Putamen (tissue), 1 donor: ENCODE results near the gene MRPL2.
A peak's percentile ranks its signal among the peaks of the same experiment; 100 is the strongest.

Source experiments
- DNase-seq: peaks from one replicate; pipeline ENCODE4 v3.0.0-alpha.2; 2016; ENCODE audit warnings: low spot score

MRPL2 gene

DNA sequence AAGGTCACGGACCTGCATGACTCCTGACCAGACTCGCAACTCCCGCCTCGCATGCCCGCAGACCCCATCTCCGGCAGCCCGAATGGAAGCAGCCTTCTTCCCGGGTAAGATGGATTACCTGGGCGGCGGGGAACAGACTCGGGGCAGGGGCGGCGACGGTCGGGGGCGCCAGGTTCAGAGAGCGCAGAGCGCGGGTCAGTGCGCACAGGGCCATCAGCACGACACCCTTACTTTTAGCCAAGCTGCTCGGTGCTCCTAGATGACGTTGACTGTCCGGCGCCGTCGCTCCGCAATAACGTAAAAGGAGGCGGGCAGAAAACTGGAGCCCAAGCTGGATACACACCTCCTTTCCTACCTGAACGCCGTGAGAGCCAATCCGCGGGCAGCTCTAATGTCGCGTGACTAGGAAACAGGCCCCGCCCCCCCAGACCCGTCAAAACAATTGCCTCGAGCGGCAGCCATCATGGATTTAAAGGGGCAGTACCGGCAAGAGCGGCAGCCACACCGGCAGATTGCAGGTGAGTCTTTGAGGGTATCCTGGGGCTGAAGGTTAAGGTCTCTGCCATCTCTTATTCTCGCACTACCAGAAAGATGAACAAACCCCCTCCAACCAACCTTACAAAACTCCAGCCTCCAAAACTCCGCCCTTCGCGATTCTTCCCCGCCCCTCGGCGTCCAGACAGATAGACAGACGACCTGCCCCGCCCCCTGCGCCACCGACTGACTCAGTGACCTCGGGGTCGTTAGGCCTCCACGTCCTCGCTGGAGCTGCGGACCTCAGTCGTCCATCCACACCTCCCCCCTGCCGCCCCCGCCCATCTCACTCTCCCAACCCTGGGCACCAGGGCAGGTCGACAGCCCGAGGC lies at the start of gene MRPL2, which contains the start of gene KLC4:
Gene MRPL2 (minus strand): TSS at position 267 of the 866 bp plus-strand sequence. CDS start 53 bp downstream, at position 214.
Gene KLC4 (plus strand): TSS at position 464 of the 866 bp plus-strand sequence. CDS start 1,705 bp downstream, outside the sequence.
- DNase-seq: peak; percentile 99

DNA sequence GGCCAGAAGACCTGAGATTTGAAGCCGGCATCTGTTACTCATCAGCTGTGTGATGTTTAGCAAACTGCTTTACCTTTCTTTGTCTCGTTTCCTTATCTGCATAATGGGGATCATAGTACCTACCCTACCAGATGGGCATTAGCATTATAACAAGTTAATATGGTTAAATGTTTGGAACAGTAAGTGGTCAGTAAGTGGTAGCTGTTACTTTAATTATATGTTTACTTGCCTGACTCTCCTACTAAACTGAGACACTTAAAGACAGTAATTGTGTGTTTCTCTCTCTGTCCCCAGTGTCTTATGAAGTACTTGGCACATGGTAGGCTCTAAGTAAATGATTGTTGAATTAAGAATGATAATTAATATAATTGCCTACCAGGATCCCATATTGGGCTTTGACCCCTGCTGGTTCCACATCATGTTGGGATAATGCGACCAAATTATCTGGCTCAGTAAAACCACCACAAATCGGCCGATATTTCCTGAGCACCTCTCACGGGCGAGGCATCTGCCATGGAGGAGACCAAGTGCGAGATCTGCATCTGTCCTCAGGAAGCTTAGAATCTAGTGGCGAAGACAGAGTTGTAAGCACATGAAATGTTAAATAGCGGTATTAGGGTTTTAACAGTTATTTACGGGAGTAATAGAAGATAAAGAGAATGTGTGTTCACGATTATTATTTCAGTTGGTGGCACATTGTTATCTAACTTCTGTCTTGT lies 48.3 kb upstream of the MRPL2 start:
- DNase-seq: no peak

DNA sequence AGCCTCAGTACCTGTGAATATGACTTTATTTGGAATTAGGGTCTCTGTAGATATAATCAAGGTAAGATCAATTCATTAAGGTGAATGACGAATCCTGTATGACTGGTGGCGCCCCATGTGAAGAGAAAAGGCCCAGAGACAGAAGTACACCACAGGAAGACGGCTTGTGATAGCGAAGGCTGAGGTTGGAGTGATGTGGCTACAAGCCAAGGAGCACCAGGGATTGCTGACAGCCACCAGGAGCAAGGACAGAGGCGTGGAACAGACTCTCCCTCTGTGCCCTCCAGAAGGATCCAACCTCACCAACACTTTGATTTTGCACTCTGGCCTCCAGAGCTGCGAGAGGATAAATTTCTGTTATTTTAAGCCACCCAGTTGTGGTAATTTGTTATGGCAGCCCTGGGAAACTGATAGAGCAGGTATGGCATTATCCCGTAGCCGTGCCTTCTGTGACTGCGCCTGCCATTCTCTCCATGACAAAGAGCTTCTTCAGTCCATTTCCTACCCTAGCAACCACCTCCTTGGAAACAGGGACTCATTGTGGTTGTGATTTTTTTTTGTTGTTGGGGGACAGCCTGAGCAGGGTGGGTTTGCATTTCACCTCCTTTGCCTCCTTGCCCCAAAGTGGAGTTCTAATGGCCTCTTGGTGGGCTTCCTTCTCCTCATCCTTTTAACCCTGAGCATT lies 46.4 kb upstream of the MRPL2 start:
- DNase-seq: no peak

DNA sequence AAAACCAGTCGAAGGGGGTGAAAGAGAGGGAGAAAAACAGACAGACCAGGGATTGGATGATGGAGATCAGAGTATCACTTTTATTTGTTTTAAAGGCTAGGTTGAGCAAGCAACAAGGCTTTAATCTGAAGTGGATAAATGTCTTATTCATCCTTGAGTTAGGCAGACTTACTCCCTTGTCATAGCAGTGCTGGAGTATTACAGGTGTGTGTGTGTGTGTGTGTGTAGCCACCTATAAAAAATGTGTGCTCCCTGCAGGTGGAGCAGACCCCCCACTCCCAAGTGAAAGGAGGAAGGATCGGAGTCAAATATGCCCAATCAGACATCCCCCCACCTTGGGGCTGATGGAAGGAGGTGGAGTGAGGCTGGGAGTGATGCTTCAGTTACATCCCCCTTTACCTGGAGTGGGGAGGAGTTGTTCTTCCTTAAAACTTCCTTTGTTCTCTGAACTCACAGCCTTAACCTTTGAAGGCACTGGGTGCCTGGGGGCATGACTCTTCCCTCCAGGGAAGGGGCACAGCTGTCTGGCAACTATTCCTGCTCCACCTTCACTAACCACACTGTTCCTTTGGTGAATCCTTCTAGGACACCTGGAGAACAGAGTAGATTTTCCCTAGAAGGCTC lies 44.1 kb upstream of the MRPL2 start:
- DNase-seq: no peak

DNA sequence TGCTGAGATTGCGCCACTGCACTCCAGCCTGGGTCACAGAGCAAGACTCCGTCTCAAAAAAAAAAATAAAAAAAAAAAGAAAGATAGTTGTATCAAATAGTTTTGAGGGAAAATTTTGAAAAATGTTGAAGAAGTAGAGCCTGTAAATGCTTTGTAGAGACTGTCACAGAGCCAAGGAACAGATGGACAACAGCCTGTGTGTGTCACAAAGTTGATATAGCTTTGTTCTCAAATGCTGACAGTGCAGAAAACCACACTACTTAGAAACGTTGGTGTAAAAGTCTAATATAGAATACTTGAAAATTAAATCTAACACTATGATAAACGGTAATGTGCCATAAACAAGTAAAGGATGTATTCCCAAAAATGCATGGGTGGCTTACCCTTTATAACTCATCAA lies 42.3 kb upstream of the MRPL2 start:
- no peak for DNase-seq

DNA sequence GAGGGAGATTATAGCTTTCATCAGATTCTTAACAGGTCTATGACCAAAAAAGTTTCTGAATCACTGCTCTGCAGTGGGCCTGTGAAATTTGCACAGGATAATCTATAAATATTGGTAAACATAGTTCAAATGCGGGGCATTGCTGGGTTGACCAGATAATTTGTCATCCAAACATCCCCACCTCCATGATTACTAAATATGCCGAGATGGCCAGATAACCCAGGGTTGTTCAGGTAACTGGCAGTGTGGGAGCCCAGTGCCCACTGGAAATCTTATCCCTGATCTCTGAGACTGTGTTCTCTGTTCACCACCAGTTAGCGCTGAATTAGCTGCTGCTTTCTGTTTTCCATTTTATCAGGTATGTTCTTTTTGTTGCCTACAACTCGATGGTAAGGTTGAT lies 38.3 kb upstream of the MRPL2 start:
- DNase-seq: no peak

DNA sequence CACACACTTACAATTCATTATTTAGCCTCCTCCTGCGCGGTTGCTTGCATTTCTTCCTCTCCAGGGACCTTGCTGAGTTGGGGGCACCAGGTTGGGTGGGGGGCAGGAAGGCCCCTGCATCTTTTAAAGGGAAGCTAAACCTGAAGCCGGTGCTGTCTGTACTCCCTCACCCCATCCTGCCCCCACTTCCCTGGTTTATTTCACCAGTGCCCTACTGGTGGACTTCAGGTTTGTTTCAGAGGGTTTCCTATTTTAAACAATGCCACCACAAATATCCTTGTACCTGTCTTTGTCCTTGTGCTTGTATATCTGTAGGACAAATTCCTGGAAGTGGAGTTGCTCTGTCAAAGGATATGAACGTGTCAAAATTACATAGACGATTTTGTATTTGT lies 37.9 kb upstream of the MRPL2 start:
- no peak for DNase-seq

DNA sequence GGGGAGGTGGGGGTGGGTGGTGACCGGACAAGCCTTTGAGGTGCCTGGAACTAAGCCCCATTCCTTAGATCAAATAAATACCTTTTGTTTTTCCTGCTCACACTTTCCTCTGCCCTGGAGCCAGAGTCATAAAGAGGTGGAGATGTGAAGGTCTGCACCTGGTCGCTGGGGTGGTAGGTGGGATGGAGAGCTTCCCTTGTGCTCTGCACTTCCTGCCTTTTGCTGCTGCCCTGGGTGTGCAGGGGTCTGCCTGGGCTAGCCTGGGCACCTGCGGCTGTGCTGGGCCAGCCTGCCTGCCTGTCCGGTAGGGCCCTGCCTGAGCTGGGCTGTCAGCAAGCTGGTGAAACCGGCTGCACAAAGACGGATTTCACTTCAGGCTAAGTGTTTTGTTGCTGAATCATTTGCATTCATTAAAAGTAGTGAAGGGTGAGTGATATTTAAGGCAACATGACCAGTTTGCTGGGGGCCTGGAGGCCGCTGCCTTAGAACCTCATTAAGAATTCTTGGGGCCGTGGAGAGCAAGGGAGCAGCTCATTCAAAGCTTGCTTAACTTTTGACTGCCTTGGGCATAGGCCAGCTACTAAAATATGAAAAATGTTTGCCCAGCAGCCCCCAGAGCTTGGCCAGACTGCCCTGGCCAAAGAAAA lies 37.3 kb upstream of the MRPL2 start:
- DNase-seq: no peak

DNA sequence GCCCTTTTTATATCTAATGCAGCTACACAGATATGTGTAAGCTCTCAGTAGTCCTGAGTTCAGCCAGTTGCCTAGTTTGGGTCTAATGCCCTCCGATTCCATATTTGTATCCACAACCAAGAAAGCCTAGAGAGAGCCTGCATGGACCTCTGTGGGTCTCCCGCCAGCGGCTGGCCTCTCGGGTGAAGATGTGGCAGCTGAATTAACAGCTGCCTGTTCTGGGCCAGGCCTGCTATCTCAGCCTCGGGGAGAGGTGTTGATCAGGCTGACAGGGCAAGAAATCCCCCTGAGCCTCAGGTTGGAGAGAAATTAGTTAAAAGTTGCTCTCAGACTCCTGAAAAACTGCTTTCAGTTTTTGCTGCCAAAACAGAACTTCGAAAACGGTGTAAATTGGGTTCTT lies 36.7 kb upstream of the MRPL2 start:
- DNase-seq: no peak

DNA sequence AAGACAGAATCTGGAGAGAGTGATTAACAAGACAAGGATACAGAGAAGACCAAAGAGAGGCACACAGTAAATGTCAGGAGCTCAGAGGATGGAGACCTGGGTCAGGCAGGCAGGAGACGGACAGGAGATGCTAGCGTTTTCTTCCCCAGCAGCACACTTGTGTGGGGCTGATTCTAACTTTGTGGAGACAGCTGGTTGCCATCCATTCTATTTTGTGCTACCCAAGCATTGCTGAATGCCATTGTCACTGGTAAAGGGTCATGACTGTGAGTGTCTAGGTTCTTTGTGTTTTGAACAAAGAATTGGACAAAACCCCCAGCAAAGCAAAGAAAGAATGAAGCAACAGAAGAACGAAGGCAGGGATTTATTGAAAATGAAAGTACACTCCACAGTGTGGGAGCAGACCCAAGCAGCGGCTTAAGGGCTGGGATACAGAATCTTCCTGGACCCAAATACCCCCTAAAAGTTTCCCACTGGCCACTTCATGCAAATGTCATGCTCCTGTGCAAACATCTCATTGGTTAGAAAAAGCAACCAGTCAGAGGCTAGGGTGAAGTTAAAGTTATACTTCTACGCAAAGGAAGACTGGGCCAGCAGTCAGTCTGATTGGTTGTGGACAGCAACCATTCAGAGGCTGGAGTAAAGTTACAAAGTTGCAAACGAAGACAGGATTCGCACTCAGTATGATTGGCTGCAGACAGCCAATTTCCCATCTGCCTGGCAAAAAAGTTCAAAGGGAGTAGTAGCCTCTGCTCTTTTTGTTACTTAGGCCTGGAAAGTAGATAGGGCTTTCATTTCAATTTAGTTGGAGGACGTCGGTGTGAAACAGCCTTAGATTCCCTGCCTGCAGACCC lies 34.4 kb upstream of the MRPL2 start:
- DNase-seq: no peak

DNA sequence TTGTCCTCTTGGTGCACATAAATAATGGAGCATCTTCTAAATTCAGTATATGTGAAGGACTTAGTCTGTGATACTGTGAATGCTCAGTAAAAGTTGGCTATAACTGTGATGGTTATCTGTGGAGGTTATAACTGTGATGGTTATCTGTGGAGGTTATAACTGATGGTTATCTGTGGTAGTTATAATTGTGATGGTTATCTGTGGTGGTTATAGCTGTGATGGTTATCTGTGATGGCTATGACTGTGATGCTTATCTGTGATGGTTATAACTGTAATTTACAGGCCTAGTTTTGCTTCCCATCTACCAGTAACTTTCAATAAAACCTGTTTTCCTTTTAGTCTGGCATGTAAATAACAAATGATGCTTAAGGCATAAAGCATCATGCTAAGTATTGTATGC lies 33.4 kb upstream of the MRPL2 start:
- no peak for DNase-seq

DNA sequence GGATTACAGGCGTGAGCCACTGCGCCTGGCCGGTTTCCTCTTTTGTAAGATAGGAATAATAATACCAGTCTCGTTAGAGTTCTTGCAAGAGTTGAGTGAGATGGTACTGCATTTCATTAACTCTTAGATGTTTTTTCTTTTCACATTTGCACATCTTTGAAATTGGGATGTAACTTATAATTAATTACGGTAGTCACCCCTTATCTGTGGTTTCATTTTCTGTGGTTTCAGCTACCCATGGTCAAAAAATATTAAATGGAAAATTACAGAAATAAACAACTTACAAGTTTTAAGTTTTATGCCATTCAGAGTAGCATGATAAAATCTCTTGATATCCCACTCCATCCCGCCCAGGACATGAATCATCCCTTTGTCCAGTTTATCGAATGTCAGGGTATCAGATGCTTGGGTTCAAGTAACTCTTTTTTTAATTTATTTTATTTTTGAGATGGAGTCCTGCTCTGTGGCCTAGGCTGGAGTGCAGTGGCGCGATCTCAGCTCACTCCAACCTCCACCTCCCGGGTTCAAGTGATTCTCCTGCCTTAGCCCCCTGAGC lies 32.3 kb upstream of the MRPL2 start:
- no peak for DNase-seq

DNA sequence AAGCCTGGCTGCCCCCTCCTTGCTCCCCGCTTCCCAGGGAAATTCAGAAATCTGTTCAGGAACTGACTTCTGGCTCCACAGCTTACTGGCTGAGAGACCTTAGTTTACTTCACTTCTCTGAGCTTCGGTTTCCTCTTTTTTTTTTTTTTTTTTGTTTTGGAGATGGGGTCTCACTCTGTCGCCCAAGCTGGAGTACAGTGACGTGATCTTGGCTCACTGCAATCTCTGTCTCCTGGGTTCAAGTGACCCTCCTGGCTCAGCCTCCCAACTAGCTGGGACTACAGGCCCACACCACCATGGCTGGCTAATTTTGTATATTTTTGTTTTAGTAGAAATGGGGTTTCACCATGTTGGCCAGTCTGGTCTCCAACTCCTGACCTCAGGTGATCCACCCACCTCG lies 31.8 kb upstream of the MRPL2 start:
- DNase-seq: no peak

DNA sequence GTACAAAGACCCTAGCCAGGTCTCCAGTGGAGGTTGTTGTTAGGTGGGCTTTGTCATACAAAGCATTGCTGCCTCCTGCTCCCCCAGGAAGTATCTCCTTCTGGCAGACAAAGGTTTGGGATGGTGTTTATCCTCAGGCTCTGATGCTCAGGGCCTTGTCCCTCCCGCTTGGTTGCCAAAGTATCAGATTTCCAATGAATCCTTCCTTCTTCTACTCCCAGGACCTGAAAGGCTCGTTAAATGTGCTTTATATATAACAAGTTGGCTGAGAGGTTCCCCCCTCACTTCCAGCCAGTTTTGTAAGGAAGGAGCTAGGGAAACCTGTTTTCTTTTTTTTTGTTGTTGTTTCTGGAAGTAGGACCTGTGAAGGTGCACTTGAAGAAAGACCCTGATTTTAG lies 31.3 kb upstream of the MRPL2 start:
- no peak for DNase-seq

DNA sequence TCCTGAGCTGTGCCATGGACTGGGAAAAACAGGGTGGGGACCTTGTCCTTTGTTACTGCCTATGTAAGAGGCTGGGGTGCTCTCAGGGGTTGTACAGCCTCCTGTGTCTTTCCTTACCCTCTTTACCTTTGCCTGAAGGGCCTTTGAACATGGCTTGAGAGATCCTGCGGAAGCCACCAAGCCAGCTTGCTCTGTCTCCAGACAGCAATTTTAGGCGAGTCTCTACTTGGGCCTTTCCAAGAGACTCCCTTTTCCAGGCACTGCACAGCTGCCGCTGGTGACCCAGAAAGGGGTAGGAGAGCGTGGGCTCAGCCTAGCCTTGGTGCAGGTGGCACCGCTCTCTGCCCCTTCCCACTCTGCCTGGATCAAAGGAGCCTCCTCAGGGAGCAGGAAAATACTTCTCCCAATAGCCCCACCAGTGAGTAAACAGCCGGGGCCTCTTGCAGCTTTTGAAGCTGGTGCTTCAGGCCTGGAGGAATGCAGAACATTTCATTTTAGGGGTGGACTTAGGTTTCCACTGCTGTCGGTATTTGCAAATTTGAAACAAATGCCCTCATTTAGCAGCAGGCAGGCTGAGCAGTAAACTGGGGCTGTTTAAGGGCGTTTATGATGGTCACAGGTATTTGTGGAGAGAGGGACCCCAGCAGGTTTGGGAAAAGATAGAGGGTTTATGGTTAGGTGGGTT lies 30.8 kb upstream of the MRPL2 start:
- no peak for DNase-seq

DNA sequence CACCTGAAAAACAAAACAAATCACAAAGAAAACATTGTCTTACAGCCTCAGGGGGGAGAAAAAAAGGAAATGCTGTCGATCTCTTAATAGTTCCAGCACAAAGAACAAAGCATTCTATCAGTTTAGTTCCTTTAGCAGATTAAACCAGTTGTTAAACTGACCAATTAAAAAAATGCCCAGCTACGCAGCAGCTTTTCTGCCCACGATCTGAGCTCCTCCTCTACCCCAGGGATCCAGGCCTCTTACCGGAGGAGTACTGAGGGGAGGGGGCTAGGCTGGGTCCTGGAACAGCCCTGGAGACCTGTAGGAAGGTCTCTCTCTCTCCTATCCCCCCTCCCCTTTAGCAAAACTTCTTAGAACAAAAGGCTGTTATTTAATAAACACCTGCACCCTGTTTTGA lies 30.2 kb upstream of the MRPL2 start:
- DNase-seq: no peak

DNA sequence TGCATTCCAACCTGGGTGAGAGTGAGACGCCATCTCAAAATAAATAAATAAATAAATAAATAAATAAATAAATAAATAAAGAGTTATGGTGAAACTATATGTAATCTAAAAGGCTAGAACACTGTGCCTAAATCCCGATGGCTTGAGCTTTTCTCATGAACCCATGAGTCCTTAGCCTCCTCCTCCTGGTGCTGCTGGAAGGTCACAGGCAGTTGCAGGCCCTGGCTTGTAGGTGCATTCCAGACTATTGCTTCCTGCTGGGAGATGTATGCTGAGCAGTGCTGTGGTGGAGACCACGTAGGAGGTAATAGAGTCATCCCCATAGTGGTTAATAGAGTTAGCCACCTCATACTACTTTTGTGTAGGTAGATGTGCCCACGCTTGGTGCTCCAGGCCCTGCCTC lies 29.4 kb upstream of the MRPL2 start:
- DNase-seq: no peak

DNA sequence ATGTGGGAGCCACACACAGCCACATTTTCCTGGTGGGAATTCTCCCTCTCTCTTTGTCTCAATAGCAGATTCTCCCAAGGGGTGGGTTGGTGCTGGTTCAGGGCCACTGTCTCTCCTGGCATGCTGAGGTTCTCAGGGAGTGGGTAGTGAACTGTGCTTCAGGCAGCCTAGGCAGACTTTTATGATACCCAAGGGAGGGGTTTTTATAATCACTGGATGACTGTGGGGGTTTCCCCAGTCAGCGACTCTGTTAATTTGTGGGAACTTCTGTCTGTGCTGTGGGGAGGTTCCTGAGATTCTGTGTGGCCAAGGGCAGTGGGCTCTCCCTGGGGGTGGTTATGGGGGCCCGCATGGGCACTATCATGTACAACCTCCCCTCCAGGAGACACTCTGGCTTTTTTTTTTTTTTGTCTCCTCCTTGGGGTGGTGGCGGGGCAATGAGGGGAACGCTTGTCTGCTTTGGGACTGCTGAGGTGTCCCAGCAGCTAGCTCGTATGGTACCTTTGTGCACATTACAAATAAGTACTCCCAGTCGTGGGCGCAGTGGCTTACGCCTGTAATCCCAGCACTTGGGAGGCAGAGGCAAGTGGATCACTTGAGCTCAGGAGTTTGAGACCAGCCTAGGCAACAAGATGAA lies 26.9 kb upstream of the MRPL2 start:
- DNase-seq: no peak
